ENCODE measurements around the gene DNAH1. TPM values are rescaled to one million over a fixed set of nuclear protein-coding genes. Genes with fewer than 3 reads are reported as not detected.

The DNAH1 gene
- total RNA-seq, 1 donor: 8.7 TPM

DNA sequence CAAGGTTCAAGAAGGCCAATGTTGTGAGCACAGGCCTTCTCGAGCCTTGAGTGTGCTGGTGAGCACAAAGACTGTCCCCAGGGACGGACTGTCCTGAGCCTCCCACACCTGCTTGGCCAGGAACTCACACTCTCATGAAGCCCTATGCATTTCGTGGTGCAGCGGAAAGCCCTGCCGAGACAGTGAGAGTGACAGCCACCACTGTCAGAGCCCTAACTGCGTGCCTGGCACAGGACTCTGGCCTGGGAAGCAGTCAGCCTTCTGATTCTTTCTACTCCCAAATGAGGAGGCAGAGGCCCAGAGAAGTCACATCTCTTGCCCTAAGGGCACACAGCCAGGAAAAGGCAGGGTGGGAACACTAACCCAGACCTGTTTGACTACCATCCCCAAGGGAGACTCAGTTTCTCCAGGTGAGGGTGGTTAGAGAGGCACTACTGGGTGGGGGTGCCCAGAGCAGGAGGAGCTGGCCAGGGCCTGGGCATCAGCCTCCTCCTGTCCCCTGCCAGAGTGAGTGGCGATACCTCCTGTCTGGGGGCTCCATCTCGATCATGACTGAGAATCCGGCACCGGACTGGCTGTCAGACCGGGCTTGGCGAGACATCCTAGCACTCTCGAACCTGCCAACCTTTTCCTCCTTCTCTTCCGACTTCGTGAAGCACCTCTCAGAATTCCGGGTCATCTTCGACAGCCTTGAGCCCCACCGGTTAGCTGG, 78.0 kb downstream of the DNAH1 start:
- Histone ChIP-seq H3K27me3 (ENCODE audit: insufficient read depth, low read length) (no peaks in the 10 kb centered on the region), H3K4me2 (ENCODE audit: insufficient read depth, low read length) (no peak overlapping the region), H3K79me2 (ENCODE audit: insufficient read depth, low read length) (no peaks in the 10 kb centered on the region), H3K4me3 (ENCODE audit: insufficient read depth, low read length) (no peak overlapping the region), H3K27ac (ENCODE audit: low read depth, low read length) (no peak overlapping the region), H4K20me1 (ENCODE audit: insufficient read depth, low read length) (no peaks in the 10 kb centered on the region), H3K9me3 (ENCODE audit: low read depth, low read length) (no peaks in the 10 kb centered on the region), H2AFZ (ENCODE audit: low read length) (no peak overlapping the region), H3K36me3 (ENCODE audit: insufficient read depth, low read length) (no peaks in the 10 kb centered on the region), H3K4me1 (ENCODE audit: insufficient read depth, low read length) (no peaks in the 10 kb centered on the region)
- TF ChIP-seq, protein P1, sequence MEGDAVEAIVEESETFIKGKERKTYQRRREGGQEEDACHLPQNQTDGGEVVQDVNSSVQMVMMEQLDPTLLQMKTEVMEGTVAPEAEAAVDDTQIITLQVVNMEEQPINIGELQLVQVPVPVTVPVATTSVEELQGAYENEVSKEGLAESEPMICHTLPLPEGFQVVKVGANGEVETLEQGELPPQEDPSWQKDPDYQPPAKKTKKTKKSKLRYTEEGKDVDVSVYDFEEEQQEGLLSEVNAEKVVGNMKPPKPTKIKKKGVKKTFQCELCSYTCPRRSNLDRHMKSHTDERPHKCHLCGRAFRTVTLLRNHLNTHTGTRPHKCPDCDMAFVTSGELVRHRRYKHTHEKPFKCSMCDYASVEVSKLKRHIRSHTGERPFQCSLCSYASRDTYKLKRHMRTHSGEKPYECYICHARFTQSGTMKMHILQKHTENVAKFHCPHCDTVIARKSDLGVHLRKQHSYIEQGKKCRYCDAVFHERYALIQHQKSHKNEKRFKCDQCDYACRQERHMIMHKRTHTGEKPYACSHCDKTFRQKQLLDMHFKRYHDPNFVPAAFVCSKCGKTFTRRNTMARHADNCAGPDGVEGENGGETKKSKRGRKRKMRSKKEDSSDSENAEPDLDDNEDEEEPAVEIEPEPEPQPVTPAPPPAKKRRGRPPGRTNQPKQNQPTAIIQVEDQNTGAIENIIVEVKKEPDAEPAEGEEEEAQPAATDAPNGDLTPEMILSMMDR (IDR thresholded peaks at IDR 0.05; ENCODE audit: extremely low read depth, low read depth, low read length): no peak
- peak; percentile 66 for DNase-seq (ENCODE audit: insufficient read length, low spot score, missing footprints)

DNA sequence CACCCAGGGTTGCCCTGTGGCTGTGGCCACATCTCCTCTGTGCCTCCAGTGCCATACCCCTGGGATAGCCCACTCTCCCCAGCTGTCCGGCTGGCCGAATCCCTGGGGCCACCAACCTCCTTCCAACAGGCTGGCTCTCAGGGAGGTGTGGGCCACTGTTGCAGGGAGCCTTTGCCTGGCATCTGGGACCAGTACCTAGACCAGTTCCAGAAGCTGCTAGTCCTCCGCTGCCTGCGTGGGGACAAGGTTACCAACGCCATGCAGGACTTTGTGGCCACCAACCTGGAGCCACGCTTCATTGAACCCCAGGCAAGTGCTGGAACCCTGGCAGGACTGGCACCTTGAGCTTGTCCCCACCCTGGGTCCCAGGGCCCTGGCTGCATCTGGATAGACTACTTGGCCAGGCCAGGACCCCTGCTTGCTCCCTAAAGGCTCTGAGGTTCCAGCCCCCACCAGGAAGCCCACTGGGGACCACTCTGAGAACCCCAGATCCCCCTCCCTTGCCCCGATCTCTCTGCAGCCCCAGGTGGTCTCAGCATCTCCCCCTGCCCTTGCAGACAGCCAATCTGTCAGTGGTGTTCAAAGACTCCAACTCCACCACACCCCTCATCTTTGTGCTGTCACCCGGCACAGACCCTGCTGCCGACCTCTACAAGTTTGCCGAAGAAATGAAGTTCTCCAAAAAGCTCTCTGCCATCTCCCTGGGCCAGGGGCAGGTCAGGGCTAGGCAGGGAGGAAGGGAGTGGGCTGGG, 78.8 kb downstream of the DNAH1 start:
- H3K27ac ChIP-seq (ENCODE audit: low read depth, low read length): no peak overlapping the region
- H3K4me2 ChIP-seq (ENCODE audit: insufficient read depth, low read length): no peak overlapping the region
- no peaks in the 10 kb centered on the region for H3K36me3 ChIP-seq (ENCODE audit: insufficient read depth, low read length)
- no peaks in the 10 kb centered on the region for H3K9me3 ChIP-seq (ENCODE audit: low read depth, low read length)
- H3K79me2 ChIP-seq (ENCODE audit: insufficient read depth, low read length): no peaks in the 10 kb centered on the region
- TF ChIP-seq, protein P1 (IDR thresholded peaks at IDR 0.05; ENCODE audit: extremely low read depth, low read depth, low read length): no peak
- no peaks in the 10 kb centered on the region for H3K27me3 ChIP-seq (ENCODE audit: insufficient read depth, low read length)
- H4K20me1 ChIP-seq (ENCODE audit: insufficient read depth, low read length): peaks cover 4% of the 10 kb centered on the region
- peak; percentile 86 for DNase-seq (ENCODE audit: insufficient read length, low spot score, missing footprints)
- no peaks in the 10 kb centered on the region for H3K4me1 ChIP-seq (ENCODE audit: insufficient read depth, low read length)
- no peak overlapping the region for H3K4me3 ChIP-seq (ENCODE audit: insufficient read depth, low read length)
- no peak overlapping the region for H2AFZ ChIP-seq (ENCODE audit: low read length)

DNA sequence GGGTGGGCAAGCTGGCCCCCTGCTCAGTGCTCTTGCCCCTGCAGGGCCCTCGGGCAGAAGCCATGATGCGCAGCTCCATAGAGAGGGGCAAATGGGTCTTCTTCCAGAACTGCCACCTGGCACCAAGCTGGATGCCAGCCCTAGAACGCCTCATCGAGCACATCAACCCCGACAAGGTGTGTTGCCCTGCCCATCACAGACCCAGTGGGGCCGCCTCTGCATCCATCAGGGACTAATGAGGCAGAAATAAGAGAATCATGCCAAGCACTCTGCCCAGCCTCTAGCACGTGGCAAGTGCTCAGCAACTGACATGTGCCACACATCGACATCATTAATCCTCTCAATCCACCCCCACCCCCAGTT, 79.4 kb downstream of the DNAH1 start:
- H3K79me2 ChIP-seq (ENCODE audit: insufficient read depth, low read length): no peaks in the 10 kb centered on the region
- TF ChIP-seq, protein P1 (IDR thresholded peaks at IDR 0.05; ENCODE audit: extremely low read depth, low read depth, low read length): no peak
- peak; percentile 79 for DNase-seq (ENCODE audit: insufficient read length, low spot score, missing footprints)
- no peak overlapping the region for H3K4me3 ChIP-seq (ENCODE audit: insufficient read depth, low read length)
- no peak overlapping the region for H2AFZ ChIP-seq (ENCODE audit: low read length)
- no peaks in the 10 kb centered on the region for H3K4me1 ChIP-seq (ENCODE audit: insufficient read depth, low read length)
- H3K27ac ChIP-seq (ENCODE audit: low read depth, low read length): no peak overlapping the region
- no peak overlapping the region for H3K4me2 ChIP-seq (ENCODE audit: insufficient read depth, low read length)
- H3K27me3 ChIP-seq (ENCODE audit: insufficient read depth, low read length): no peaks in the 10 kb centered on the region
- H3K36me3 ChIP-seq (ENCODE audit: insufficient read depth, low read length): no peaks in the 10 kb centered on the region
- peaks cover 4% of the 10 kb centered on the region for H4K20me1 ChIP-seq (ENCODE audit: insufficient read depth, low read length)
- H3K9me3 ChIP-seq (ENCODE audit: low read depth, low read length): no peaks in the 10 kb centered on the region
